T-helper 9 cell (primary cell): ENCODE results near the gene PIM3.
A peak's percentile ranks its signal among the peaks of the same experiment; 100 is the strongest.

ENCODE experiments used
- DNase-seq: peaks from one replicate; pipeline ENCODE4 v3.0.0-alpha.2; 2020

The PIM3 gene

DNA sequence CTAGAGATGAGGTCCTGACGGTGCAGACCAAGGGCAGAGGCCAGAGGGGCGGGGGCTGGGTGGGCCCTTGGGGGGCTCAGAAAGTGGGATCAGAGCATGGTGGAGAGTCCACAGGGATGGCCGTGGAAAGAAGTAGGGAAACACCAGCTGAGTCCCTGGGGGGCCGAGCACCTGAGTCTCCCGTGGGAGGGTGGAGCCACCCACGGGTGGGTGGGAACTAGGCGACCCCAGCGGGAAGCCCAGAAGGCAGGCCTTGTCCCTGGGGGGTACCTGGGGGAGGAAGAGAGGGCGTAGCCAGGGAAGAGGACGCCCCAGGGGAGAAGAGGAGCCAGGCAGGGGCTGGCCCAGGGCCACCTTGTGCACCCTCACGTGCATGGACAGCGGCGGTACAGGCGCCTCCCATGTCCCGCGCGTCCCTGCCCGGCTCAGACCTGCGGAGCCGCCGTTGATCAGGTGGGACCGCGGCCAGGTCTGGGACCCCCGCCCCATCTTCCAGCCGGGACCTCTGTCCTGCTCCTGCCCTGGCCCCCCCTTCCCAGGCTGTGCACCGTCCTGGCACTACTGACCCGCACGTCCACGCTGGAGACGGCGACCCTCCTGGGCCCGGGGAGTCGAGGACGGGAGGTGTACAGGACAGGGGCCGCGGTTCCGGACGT, 31.9 kb upstream of the PIM3 start:
- DNase-seq, result no peak

DNA sequence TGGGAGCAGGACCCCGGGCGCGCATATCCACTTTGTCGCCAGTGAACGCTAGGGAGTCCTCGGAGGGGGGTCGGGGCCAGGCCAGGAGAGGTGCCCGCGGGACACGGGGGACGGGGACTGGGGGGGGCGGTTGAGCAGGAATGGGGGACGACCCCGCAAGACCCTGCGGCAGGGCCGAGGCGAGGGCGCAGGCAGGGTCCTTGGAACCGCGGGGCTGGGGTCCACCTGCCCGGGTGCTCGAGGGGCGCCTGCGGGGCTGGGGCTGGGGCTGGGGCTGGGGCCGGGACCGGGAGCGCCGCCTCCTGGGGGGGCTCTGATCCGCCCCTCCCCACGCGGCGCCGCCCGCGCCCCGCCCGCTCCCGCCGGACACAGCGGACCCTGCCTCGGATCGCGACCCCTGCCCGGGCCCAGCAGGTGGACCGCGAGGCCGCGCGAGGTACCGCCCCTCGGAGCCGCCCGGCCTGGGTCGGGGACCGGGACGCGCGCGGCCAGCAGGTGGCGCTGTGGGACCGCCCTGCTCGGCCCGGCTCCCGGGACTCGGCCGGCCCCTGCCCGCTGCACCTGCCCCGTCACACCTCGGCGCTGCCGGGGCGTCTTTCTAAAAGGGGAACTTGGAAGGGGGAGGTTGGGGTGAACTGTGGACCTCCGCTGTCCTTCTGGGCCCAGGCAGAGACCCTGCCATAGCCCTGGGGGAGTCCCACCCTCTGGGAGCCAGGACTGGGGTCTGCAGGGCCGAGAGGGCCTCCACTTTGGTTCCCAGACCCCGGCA, 31.2 kb upstream of the PIM3 start:
- peak; percentile 80 for DNase-seq

DNA sequence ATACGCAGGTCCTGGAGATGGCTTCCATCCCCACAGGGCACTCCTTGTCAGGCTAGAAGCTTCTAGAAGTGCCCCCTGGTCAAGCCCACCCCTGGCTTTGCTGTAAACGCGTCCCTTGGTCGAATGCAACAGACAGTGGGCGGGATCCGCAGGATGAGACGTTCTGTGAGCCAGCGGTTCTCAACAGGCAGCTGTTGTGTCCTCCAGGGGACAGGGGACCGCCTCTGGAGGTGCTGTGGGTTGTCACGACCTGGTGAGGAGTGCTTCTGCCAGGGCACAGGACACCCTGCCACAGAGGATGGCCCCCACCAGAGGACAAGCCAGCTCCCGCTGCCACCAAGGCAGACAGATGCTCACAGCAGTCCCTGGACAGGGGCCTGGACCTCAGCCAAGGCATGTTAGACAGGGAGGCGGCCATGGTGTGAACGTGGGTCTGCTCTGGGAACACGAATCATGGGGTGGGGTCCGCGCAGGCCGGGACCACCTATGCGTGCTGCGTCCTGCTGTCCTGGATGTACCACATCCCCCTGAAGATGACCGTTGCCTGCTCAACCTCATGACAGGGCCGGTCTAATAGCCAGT, 30.5 kb upstream of the PIM3 start:
- no peak for DNase-seq

DNA sequence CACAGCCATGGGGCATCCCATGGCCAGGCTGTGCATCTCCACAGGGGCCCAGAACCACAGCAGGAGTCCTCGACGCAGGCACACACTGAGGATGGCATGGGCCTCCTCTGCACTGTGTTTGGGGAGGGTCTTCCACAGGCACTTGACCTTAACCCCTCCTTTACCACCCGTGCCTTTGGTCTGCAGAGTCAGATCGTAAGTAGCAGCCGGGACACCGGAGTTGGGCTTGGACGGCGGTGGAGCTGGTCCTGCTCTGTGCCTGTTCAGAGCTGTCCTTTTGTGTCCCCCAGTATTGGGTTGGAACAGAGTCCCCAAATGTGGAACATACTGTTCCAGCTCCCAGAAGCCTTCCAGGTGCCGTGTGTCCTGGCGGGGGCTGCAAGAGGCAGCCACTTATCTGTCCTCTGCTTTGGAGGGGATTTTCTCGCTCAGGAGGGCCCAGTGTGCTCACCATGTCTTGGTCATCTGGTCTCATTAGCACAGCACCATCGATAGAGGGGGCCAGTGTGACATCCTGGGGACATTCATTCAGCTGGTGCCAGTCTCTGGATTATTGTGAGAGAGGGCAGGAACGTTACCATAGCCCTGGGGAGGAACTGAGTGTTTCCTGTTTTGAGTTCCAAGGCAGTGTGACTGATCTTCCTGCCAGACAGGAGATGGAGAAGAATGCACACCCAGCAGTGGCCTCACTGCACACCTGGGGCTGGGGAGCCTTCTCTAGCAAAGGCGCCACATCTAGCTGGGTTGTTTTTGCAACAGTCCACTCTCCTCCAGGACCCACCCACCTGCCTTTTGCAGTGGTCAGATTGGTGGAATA, 29.8 kb upstream of the PIM3 start:
- no peak for DNase-seq

DNA sequence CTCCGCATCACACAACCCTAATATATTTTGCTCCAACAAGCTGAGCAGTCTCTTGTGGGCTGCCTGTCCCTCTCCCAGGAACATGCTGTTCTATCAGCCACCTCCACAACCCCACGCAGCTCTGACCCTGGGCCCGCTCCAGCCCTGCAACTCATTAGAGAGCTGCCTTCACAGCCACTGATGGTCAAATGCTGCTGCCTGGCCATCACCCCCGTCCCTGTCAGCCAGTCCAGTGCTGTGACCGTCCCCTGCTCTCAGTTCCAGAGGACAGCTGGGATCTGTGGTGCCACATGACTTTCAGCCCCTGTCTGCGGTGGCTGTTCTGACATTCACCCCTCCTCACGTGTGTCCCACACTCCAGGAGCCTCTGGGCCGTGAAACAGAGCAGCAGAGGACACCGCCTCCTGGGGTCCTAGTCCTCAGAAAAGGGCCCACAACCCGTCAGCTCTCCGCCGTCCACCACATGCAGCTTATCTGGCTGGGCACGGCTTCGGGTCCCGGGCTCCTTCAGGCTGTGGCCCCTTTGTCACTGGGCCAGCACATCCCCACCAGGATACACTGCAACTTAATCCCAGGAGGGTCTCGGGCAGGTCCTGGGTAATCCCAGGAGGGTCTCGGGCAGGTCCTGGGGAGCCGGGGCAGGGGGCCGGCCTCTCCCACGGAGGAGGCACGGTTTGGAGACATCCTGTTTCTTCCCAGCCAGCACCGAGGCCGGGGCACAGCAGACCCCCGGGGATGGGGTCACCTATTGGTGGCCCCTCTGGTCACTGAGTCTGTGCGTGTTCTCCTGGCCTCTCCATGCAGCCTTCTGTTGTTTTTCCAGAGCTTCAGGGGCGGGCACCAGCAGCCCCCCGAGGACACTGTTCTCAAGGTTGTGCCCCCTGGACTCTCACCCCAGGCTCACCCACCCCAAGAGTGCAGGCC, 27.1 kb upstream of the PIM3 start:
- DNase-seq, result no peak

DNA sequence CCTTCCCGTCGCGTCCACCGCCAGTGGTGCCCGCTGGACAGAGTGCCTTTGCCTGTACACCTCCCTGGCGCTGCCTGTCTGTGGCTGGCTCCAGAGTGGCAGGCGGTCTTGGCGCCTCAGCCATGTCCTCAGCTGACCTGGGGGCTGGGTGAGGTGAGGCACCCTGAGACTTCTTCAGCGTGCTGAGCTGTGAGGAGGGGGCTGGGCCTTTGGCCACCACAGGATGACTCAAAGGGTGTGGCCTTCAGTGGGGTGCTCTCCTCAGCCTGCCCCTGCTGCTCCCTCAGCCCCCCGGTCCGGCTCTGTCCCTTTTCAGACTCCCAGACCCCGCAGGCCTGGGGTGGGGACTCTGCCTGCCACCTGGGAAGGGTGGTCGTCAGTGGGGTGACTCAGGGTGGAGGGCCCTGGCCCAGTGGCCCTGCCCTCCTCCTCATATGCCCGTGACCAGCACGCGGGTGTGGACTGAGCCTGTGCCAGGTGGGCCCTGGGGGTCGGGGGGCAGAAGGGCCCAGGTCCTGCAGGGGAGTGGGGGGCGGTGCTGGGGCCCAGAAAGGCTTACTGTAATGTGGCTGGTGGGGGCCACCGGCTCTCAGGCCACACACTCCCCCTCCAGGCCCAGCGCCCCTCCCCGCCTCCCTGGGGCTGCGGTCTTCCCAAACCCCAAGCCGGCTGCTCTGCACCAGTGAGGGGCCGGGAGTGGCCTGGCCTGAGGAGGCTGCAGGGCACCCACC, 26.2 kb upstream of the PIM3 start:
- peak; percentile 38 for DNase-seq

DNA sequence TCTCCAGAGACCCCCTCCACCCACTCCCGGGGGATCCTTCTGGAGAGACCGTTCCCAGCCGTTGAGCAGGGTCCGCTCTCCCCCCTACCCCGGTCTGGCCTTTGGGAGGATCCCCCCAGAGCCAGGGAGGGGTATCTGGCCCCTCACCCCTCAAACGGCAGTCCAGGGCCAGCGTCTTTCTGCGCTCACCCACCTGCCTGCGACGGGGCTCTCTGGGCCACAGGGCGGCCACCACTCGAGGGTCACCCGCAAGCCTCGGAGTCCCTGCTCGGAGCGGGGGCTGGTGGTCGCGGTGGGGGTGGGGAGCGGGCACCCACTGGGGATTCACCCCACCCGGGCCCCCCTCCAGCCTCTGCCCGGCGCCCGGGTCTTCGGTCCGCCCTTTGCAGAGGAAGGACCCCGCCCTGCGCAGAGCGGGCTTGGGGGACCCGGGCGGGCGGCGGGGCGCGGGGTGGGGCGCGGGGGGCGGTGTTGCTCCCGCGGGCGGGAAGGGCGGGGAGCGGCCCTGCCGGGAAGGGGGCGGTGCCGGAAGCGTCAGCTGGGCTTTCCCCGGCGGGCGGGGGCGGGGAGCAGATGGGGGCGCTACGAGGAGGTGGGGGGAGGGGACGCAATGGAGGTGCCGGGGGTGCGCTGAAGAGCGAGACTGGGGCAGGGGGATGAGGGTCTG, 25.5 kb upstream of the PIM3 start:
- DNase-seq, result peak; percentile 83

DNA sequence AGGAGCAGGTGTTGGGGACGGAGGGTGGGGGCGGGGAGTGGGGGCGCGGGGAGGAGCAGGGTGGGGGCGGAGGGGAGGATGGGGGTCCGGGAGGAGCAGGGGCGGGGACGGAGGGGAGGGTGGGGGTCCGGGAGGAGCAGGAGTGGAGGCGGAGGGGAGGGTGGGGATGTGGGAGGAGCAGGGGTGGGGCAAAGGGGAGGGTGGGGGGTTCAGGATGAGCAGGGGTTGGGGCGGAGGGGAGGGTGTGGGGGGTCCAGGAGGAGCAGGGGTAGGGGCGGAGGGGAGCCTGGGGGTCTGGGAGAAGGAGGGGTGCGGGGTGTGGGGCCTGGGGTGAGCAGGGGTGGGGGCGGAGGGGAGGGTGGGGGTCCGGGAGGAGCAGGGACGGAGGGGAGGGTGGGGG, 25.0 kb upstream of the PIM3 start:
- no peak for DNase-seq

DNA sequence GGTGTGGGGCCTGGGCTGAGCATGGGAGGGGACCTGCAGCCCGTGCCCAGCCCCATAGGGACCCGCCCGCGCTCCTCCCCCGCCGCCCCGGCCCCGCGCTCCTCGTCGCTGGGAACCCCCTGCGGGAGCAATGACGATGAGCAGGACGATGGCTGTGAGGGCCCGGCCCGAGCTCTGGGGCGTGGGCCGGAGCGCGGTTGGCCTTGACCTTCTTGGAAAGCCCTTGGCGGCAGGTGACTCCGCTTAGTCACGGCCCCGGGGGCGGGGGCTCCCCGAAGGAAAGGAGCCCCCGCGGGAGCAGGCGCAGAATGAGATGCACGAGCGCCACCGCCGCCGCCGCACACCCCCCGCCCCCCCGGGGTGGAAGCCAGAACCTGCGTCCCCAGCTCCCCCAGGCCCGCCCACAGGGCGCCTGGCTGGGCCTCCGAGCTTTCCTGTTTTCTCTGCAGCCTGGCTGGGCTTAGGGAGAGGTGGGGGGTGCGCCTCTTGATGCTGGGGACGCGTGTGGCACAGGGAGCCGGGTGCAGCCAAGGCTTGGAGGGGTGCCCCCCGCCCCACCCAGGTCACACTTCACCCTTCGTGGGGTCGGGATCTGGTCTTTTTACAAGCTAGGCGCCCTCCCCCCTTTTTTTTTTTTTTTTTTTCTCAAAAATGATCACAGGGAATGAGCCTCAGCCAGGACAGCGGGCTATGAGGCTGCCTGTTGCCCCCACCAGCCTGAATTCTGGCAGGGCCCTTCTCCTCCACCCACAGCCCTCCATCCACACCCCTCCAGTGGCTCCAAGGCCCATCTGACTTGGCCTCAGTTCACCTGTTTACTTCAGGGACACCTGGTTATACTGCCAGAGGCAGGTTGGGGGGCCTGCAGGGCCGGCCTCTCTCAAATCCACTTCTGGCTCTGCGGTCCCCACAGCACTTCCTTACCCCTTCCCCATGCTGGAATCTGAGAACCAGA, 24.3 kb upstream of the PIM3 start:
- peak; percentile 91 for DNase-seq

GRCh38 chr22:49936973-49937757, 23.4 kb upstream of the PIM3 start:
- DNase-seq, result no peak

DNA sequence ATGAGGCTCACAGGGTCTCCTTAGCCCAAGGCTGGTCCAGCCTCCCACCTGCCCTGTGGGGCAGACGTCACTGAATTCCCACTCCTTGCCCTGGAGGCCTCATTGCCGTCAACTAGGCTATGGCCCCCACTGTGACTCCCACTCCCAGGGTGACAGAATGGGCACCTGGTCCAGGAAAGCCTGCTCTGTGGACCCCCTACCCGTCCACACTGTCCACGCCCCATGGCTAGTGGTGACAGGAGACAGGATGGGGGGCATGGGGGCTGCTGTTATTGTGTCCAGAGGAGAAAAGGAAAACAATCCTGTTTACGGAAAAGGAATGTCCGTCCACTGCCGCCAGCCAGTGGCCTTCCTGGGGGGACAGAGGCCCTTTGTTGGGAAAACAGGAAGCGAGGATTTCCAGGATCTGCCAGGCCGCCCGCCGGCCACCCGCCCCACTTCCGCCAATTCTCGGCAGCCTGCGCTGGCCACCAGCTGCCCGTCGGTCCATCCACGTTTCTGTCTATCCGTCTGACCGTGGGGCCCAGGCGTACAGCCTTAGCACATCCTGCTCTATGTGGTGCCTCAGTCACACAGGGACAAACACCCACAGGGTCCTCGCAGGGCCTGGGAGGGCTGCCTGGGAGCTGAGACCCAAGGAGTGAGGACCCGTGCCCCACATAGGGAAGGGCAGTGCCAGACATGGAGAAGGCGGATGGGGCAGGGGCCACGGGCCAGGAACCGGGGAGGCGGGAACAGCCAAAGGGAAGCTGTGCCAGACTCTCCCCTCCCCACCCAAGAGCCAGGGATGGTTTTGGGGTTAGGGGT, 22.6 kb upstream of the PIM3 start:
- DNase-seq, result no peak

GRCh38 chr22:49938565-49939136, 21.9 kb upstream of the PIM3 start:
- DNase-seq, result no peak

- no peak for DNase-seq
These were observed 18.9 kb upstream of the PIM3 start for GRCh38 chr22:49941507-49942316.

DNA sequence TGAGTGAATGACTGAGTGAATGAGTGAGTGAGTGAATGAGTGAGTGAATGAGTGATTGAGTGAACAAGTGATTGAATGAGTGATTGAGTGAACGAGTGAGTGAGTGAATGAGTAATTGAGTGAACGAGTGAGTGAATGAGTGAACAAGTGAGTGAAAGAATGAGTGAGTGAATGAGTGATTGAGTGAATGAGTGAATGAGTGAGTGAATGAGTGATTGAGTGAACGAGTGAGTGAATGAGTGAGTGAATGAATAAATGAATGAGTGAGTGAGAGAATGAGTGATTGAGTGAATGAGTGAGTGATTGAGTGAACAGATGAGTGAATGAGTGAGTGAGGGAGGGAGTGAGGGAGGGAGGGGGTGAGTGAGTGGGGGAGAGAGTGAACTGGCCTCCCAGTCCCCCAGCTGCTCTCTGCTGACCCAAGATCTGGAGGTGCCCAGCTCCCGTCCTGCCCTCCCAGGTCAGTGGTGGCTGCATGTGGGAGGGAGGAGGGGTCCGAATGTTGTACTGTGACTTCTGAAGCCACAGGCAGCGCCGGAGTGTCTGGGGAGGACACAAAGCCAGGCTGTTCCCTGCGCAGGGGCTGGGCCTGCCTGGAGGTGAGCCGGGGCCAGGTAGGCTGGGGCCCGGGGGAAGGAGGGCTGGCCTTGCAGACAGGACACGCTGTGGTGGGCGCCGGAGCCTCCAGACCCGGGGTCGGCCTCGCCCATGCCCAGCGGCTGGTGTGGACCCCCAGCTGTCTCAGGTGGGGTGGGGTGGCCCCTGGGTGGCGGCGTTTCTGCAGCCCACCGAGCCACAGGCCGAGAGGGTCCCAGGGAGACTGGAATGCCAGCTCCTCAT, 17.8 kb upstream of the PIM3 start:
- no peak for DNase-seq

DNA sequence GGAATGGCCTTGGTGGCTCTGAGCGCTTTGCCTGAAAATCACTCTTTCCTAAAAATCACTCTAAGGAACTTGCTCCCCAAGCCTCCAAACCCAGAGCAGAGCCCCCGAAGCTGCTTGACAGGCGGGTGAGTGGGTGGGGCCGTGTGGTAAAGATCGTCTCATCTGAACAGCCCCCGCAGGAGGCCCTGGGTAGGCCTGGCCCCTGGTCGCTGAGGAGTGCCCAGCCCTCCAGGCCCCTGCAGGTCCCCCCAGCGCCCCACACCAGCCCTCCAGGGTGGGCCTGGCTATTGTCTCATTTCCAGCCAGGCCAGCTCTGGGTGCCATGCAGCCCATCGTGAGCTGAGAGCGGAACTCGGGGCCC, 17.2 kb upstream of the PIM3 start:
- DNase-seq, result no peak
